Kidney (tissue), 14 donors: ENCODE data around the gene ACVRL1. TPM values are rescaled to one million over a fixed set of nuclear protein-coding genes. Genes with fewer than 3 reads are reported as not detected.

Experiments used
- DNase-seq, 5 donors: peaks; one replicate each; pipeline ENCODE4 v3.0.0-alpha.2; 2013 to 2020
- FAIRE-seq: peaks from 2 replicates; lab custom pipeline; 2012; peaks lifted over from hg19 to GRCh38; lab: Jason Lieb, UNC
- H3K27ac ChIP-seq, 2 donors: one replicate each; pipeline ENCODE4 v1.7.0; 2013; ENCODE audit warnings: low read depth in 2 of 2, low read length in 2 of 2, inconsistent platforms in 1 of 2
- H3K27me3 ChIP-seq: one replicate; pipeline ENCODE4 v1.7.1; 2013; ENCODE audit warnings: low read length, inconsistent platforms; ENCODE audit not compliant: control insufficient read depth, insufficient read depth
- H3K36me3 ChIP-seq, 3 donors: one replicate each; pipeline versions ENCODE4 v1.7.0 to v1.7.1; 2013; ENCODE audit warnings: low read length in 3 of 3, control low read depth in 1 of 3, inconsistent platforms in 1 of 3; ENCODE audit not compliant: insufficient read depth in 3 of 3, control insufficient read depth in 2 of 3
- H3K4me1 ChIP-seq, 3 donors: one replicate each; pipeline versions ENCODE4 v1.7.0 to v1.7.1; 2013; ENCODE audit warnings: low read length in 3 of 3, inconsistent platforms in 1 of 3, low read depth in 1 of 3; ENCODE audit not compliant: control insufficient read depth in 2 of 3, insufficient read depth in 2 of 3
- H3K4me3 ChIP-seq, 3 donors: one replicate each; pipeline versions ENCODE4 v1.7.0 to v1.8.1; 2013; ENCODE audit warnings: low read length in 3 of 3, control low read depth in 1 of 3, inconsistent platforms in 1 of 3
- H3K9ac ChIP-seq, 3 donors: one replicate each; pipeline versions ENCODE4 v1.7.0 to v1.7.1; 2013; ENCODE audit warnings: low read length in 3 of 3, control low read depth in 1 of 3, inconsistent platforms in 1 of 3
- H3K9me3 ChIP-seq, 3 donors: one replicate each; pipeline versions ENCODE4 v1.7.0 to v1.7.1; 2013; ENCODE audit warnings: low read length in 3 of 3, control low read depth in 1 of 3, inconsistent platforms in 1 of 3; ENCODE audit not compliant: control insufficient read depth in 2 of 3, insufficient read depth in 1 of 3
- intact Hi-C: fragments of 100-400 bp; cut with DNase I; formaldehyde crosslinking; loops from one replicate; pipeline ENCODE4 v1.11.1; 2022
- polyA plus RNA-seq: library from polyadenylated mRNA; stranded (reverse); fragments of 350-450 nt; fragmentation: Illumina TruSeq; extraction: RNeasy Lipid Tissue Mini Kit (QIAGEN cat#74804); gene quantifications from one replicate; pipeline ENCODE4 v1.2.3, GENCODE V29; 2014; ENCODE audit warnings: low read depth, low replicate concordance; ENCODE audit not compliant: insufficient read depth
- total RNA-seq: library from RNA; stranded (reverse); fragmentation: NEBNext Ultra II Directional; extraction: Animal tissue kit (Norgen Biotek cat#: 25700); gene quantifications from one replicate; pipeline ENCODE4 v1.2.1, GENCODE V29; 2021
- TF ChIP-seq, protein P1 (sequence below): IDR thresholded peaks from 3 replicates; pipeline ENCODE4 v1.5.1; 2012; ENCODE audit warnings: mild to moderate bottlenecking, moderate library complexity, borderline replicate concordance; ENCODE audit not compliant: insufficient read depth; ENCODE audit errors: extremely low read depth
- donor health status: control.
- donor health status: control.
- donor health status: control.
- donor health status: control.
- donor health status: control.
- donor health status: DM: yes; HTN: yes; CAD: no.
- donor health status: Normal renal cell carcinoma (clear cell type).

Gene ACVRL1
- total and polyA plus RNA-seq, 2 donors from 2014 or later, result 29.1 to 88.4 TPM

- peak in 2 of 5 donors; percentile 45 to 69 for DNase-seq
- H3K4me1 ChIP-seq, result peaks cover 0 to 27% (median 2%) of the 10 kb centered on the region in 3 donors
- intact Hi-C loops, result no loop called here
- no peak overlapping the region for H3K27ac ChIP-seq
- no peaks in the 10 kb centered on the region for H3K27me3 ChIP-seq
- no peaks in the 10 kb centered on the region for H3K9me3 ChIP-seq
- H3K36me3 ChIP-seq, result no peaks in the 10 kb centered on the region
- TF ChIP-seq, protein P1, sequence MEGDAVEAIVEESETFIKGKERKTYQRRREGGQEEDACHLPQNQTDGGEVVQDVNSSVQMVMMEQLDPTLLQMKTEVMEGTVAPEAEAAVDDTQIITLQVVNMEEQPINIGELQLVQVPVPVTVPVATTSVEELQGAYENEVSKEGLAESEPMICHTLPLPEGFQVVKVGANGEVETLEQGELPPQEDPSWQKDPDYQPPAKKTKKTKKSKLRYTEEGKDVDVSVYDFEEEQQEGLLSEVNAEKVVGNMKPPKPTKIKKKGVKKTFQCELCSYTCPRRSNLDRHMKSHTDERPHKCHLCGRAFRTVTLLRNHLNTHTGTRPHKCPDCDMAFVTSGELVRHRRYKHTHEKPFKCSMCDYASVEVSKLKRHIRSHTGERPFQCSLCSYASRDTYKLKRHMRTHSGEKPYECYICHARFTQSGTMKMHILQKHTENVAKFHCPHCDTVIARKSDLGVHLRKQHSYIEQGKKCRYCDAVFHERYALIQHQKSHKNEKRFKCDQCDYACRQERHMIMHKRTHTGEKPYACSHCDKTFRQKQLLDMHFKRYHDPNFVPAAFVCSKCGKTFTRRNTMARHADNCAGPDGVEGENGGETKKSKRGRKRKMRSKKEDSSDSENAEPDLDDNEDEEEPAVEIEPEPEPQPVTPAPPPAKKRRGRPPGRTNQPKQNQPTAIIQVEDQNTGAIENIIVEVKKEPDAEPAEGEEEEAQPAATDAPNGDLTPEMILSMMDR, result no peak
- no peak for FAIRE-seq
- H3K9ac ChIP-seq, result no peak overlapping the region
- no peak overlapping the region for H3K4me3 ChIP-seq
Observed at GRCh38 chr12:51867796-51868428, 39.4 kb upstream of the ACVRL1 start.

GRCh38 chr12:51868821-51869495 lies 38.3 kb upstream of the ACVRL1 start:
- H3K4me1 ChIP-seq, result peaks cover 2 to 22% (median 6%) of the 10 kb centered on the region in 3 donors
- peak overlapping the region in 2 of 3 donors; percentile 8 to 46 for H3K4me3 ChIP-seq
- no peak overlapping the region for H3K27ac ChIP-seq
- intact Hi-C loops, result no loop called here
- TF ChIP-seq, protein P1, result no peak
- FAIRE-seq (no peak), DNase-seq (peak; percentile 67 to 85 (median 81))
- no peaks in the 10 kb centered on the region for H3K27me3 ChIP-seq
- H3K9ac ChIP-seq, result peak overlapping the region in 1 of 3 donors; percentile 34
- no peaks in the 10 kb centered on the region for H3K36me3 ChIP-seq
- H3K9me3 ChIP-seq, result no peaks in the 10 kb centered on the region

DNA sequence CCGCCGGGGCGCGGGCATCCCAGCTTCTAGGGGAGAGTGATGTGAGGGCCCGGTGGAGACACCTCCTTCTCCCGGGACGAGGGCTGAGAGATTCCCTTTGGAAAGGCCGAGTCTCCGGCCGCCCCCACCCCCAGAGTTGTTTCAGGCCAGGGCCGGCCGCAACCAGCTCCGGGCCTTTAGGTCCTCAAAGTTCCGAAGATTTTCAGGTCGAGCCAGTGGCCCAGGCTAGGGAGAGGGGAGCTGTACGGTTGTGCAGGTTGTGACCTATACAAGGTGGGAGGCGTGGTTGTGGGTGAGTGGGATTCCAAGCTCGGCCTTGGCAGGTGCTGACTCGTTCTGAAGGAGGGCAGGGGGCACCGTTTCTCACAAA lies 37.8 kb upstream of the ACVRL1 start:
- Histone ChIP-seq H3K36me3 (no peaks in the 10 kb centered on the region), H3K27me3 (no peaks in the 10 kb centered on the region), H3K27ac (no peak overlapping the region), H3K4me1 (peaks cover 2 to 23% (median 10%) of the 10 kb centered on the region in 3 donors), H3K9me3 (no peaks in the 10 kb centered on the region), H3K4me3 (peak overlapping the region in 1 of 3 donors; percentile 46), H3K9ac (no peak overlapping the region)
- DNase-seq (peak in 1 of 5 donors; percentile 74), FAIRE-seq (no peak)
- TF ChIP-seq, protein P1, result no peak
- intact Hi-C loops, result no loop called here
